Effector memory CD4-positive, alpha-beta T cell (primary cell): ENCODE results near the gene FOXM1.
"Not testable (repeated sequence)": the region's sequence is repeated elsewhere in the genome, so short reads cannot be mapped to it uniquely, and the experiment has no call there.

Source experiments
- DNase-seq, 3 donors: peaks; one replicate each; pipeline ENCODE4 v3.0.0-alpha.2; 2020
- H3K27ac ChIP-seq: 2 replicates; pipeline ENCODE4 v1.7.0; 2013; ENCODE audit warnings: mild to moderate bottlenecking, low read length, moderate library complexity; ENCODE audit not compliant: insufficient read depth, poor library complexity, severe bottlenecking
- H3K27me3 ChIP-seq: replicated peaks from 2 replicates; pipeline ENCODE4 v1.7.0; 2013; ENCODE audit warnings: mild to moderate bottlenecking, low read length; ENCODE audit not compliant: insufficient read depth, control insufficient read depth, poor library complexity, severe bottlenecking
- H3K36me3 ChIP-seq: 2 replicates; pipeline ENCODE4 v1.7.0; 2013; ENCODE audit warnings: mild to moderate bottlenecking, low read length, moderate library complexity; ENCODE audit not compliant: control insufficient read depth, insufficient read depth
- H3K4me1 ChIP-seq: 2 replicates; pipeline ENCODE4 v1.7.0; 2013; ENCODE audit warnings: low read length, mild to moderate bottlenecking; ENCODE audit not compliant: control insufficient read depth, insufficient read depth, poor library complexity, severe bottlenecking
- H3K4me3 ChIP-seq: 2 replicates; pipeline ENCODE4 v1.7.0; 2013; ENCODE audit warnings: low read length, low read depth, mild to moderate bottlenecking; ENCODE audit not compliant: insufficient read depth, poor library complexity, severe bottlenecking
- H3K9me3 ChIP-seq: 2 replicates; pipeline ENCODE4 v1.7.0; 2013; ENCODE audit warnings: mild to moderate bottlenecking, low read length, moderate library complexity; ENCODE audit not compliant: control insufficient read depth

The FOXM1 gene

DNA sequence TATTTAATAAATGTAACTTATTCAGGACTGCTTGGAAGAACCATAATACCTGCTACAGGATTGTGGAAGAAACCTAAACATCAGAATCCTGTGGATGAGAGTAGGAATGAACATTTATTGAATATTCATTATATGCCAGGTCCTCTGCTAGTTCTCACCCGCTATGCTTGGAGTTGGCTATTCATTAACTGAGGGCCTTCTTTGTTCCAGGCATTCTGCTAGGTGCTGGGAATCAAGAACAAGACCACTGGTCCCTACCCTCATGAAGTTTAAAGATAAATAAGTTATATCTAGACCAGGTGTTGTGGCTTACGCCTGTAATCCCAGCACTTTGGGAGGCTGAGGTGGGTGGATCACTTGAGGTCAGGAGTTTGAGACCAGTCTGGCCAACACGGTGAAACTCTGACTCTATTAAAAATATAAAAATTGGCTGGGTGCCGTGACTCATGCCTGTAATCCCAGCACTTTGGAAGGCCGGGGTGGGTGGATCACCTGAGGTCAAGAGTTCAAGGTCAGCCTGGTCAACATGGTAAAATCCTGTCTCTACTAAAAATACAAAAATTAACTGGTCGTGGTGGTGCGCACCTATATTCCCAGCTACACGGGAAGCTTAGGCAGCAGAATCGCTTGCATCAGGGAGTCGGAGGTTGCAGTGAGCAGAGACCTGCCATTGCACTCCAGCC, 9.9 kb upstream of the FOXM1 start:
- H3K27me3 ChIP-seq, result no peaks in the 10 kb centered on the region
- no peak overlapping the region for H3K27ac ChIP-seq
- H3K9me3 ChIP-seq, result no peaks in the 10 kb centered on the region
- no peak for DNase-seq
- no peak overlapping the region for H3K4me3 ChIP-seq
- peaks cover 4% of the 10 kb centered on the region for H3K36me3 ChIP-seq
- H3K4me1 ChIP-seq, result peaks cover 7% of the 10 kb centered on the region

DNA sequence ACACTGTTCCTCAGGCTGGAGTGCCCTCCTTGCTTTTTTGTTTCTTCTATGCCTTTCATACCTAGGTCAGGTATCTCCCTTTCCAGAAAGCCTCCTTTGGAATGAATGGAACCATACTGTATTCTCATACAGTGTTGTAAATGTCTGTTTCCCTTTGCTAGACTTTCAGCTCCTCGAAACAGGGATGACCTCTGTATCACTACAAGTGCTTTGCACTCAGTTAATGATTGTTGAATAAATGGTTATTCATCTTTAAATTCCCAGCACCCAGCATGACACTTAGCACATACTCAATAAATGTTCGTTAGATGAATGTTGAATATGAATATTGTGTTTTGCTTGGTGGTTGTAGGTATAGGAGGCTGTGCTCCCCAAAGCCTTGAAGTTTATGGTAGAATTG, 7.8 kb upstream of the FOXM1 start:
- Histone ChIP-seq H3K27me3 (no peaks in the 10 kb centered on the region), H3K27ac (no peak overlapping the region), H3K4me1 (no peaks in the 10 kb centered on the region), H3K4me3 (no peak overlapping the region), H3K36me3 (peaks cover 4% of the 10 kb centered on the region), H3K9me3 (no peaks in the 10 kb centered on the region)
- no peak for DNase-seq

- Histone ChIP-seq H3K27ac (no peak overlapping the region), H3K9me3 (no peaks in the 10 kb centered on the region), H3K36me3 (no peaks in the 10 kb centered on the region), H3K4me1 (peaks cover 12% of the 10 kb centered on the region), H3K27me3 (no peaks in the 10 kb centered on the region), H3K4me3 (no peak overlapping the region)
- no peak for DNase-seq
Measured at GRCh38 chr12:2879853-2880252, 2.9 kb upstream of the FOXM1 start.

GRCh38 chr12:2877953-2878732, 1.2 kb upstream of the FOXM1 start:
- no peak for DNase-seq
- Histone ChIP-seq H3K27me3 (no peaks in the 10 kb centered on the region), H3K36me3 (no peaks in the 10 kb centered on the region), H3K4me1 (peaks cover 12% of the 10 kb centered on the region), H3K27ac (peak overlapping the region; percentile 90), H3K4me3 (peak overlapping the region; percentile 81), H3K9me3 (no peaks in the 10 kb centered on the region)

DNA sequence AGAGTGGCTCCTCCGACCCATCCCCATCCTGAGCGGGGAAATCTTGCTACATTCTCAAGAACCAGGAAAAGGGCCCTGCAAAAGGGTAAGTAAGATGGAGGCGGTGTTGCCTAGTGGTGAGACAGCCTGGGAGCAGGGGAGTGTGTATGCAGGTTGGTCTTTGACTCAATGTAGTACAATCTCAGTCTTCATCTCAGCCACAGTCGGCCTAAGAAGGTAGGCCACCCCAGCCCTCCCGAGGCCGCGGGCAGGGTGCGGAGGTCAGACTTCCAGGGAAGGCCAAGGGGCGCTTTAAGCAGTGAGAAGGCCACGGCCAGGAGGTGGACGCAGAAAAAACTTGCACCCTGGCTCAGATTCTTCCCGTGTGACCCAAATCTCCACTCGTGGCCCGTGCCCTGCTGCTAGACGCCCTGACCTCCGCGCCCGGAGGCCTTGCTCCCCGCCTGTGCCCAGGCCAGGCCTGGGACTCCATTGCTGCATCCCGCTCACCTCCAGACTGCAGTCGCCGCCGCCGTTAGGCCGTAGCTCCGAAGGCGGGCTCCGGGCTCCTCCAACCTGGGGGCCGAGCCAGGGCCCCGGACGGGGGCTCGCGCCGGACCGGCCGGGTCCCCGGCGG, 435 bp downstream of the FOXM1 start:
- no peaks in the 10 kb centered on the region for H3K27me3 ChIP-seq
- H3K9me3 ChIP-seq, result no peaks in the 10 kb centered on the region
- DNase-seq, result no peak
- H3K27ac ChIP-seq, result peak overlapping the region; percentile 90
- peaks cover 12% of the 10 kb centered on the region for H3K4me1 ChIP-seq
- peak overlapping the region; percentile 81 for H3K4me3 ChIP-seq
- H3K36me3 ChIP-seq, result no peaks in the 10 kb centered on the region

DNA sequence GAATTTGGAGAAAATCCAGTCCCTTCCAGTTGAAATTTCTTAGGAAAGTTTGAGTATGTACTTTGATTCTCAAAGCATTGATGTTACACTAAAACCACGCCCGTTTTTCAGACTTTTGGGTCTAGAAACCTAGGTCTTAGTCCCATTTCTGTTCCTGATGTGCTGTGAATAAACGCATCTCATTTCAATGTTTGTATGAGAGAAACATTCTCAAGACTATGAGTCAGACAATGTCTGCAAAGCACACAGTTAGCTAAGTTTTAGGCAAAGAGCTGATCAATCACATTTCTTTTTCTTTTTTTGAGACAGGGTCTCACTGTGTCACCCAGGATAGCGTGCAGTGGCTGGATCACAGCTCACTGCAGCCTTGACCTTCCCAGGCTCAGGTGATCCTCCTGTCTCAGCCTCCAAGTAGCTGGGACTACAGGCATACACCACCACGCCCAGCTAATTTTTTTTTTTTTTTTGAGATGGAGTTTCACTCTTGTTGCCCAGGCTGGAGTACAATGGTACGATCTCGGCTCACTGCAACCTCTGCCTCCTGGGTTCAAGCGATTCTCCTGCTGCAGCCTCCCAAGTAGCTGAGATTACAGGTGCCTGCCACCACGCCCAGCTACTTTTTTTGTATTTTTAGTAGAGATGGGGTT, 7.9 kb downstream of the FOXM1 start:
- not testable (repeated sequence) for H3K27ac ChIP-seq, H3K27me3 ChIP-seq, H3K4me1 ChIP-seq, H3K36me3 ChIP-seq, H3K9me3 ChIP-seq, DNase-seq, H3K4me3 ChIP-seq

DNA sequence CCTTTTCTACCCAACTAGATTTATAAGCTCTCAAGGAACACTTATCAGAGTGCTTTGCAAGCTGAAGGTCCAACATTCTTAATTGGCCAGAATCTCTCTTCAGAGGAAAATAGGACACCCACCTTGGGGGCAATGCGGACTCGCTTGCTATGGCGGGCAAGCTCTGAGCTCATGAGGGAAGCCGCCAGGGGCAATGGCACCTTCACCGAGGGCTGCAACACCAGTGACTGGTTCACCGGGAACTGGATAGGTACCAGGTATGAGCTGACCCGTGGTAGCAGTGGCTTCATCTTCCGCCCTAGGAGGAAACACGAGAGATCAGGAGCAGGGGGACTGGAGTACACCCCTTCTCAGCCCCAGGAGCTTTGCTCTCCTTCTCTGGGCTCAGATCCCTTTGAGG, 12.8 kb downstream of the FOXM1 start:
- Histone ChIP-seq H3K4me3 (no peak overlapping the region), H3K9me3 (no peaks in the 10 kb centered on the region), H3K27me3 (no peaks in the 10 kb centered on the region), H3K27ac (no peak overlapping the region), H3K4me1 (no peaks in the 10 kb centered on the region), H3K36me3 (no peaks in the 10 kb centered on the region)
- DNase-seq, result no peak

- not testable (repeated sequence) for H3K4me1 ChIP-seq, H3K27ac ChIP-seq, H3K9me3 ChIP-seq, H3K4me3 ChIP-seq, DNase-seq, H3K36me3 ChIP-seq, H3K27me3 ChIP-seq
Measured at GRCh38 chr12:2863402-2863801, 13.6 kb downstream of the FOXM1 start.

DNA sequence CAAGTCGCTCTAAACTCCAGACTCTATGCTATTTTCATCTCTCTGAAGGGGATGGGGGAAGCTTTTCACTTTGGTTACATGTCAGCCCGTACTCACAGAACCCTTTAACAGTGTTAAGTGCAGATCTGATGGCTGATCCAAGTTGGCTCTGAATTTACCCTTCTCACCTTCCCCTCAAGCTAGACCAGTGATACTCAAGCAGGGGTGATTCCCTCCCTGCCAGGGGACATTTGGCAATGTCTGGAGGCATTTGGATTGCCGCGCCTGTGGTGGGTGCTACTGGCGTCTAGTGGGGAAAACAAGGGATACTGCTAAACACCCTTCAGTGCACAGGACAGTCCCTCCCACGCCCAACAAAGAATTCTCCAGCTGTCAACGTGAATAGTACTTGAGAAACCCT, 14.1 kb downstream of the FOXM1 start:
- no peak overlapping the region for H3K27ac ChIP-seq

DNA sequence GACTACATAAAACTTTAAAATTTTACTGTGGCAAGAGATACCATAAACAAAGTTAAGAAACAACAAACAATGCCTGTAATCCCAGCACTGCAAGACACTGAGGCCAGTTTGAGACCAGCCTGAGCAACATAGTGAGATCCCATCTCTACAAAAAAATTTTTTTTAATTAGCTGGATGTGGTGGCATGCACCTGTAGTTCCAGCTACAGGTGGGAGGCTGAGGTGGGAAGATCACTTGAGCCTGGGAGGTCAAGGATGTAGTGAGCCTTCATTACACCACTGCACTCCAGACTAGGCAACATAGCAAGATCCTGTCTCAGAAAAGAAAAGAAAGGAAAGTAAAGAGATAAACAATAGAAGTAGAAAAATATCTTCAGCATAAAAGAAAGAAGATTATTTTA, 16.8 kb downstream of the FOXM1 start:
- H3K36me3 ChIP-seq, result peaks cover 10% of the 10 kb centered on the region
- H3K27ac ChIP-seq, result no peak overlapping the region
- no peaks in the 10 kb centered on the region for H3K9me3 ChIP-seq
- H3K27me3 ChIP-seq, result no peaks in the 10 kb centered on the region
- no peak for DNase-seq
- H3K4me1 ChIP-seq, result no peaks in the 10 kb centered on the region
- no peak overlapping the region for H3K4me3 ChIP-seq

More for the DNA sequence above, 14.1 kb downstream of the FOXM1 start:
- H3K9me3 ChIP-seq, result no peaks in the 10 kb centered on the region
- no peaks in the 10 kb centered on the region for H3K27me3 ChIP-seq
- H3K36me3 ChIP-seq, result peaks cover 7% of the 10 kb centered on the region
- no peak overlapping the region for H3K4me3 ChIP-seq
- no peak for DNase-seq
- H3K4me1 ChIP-seq, result no peaks in the 10 kb centered on the region
